ENCODE results near the gene CDK5RAP1.
"Not testable (repeated sequence)": the region's sequence is repeated elsewhere in the genome, so short reads cannot be mapped to it uniquely, and the experiment has no call there.

The CDK5RAP1 gene

GRCh38 chr20:33442136-33443005, 41.1 kb upstream of the CDK5RAP1 start:
- H3K9ac ChIP-seq (ENCODE audit: low read length): peak overlapping the region; percentile 68

GRCh38 chr20:33441142-33441955, 40.0 kb upstream of the CDK5RAP1 start:
- Histone ChIP-seq H3K27ac (ENCODE audit: low read depth, low read length, poor library complexity, severe bottlenecking) (peak overlapping the region; percentile 60), H3K4me3 (ENCODE audit: low read depth, low read length, poor library complexity, severe bottlenecking) (no peak overlapping the region), H3K36me3 (ENCODE audit: insufficient read depth, low read length) (no peaks in the 10 kb centered on the region), H3K27me3 (ENCODE audit: insufficient read depth, low read length) (no peaks in the 10 kb centered on the region), H4K20me1 (ENCODE audit: insufficient read depth, low read length) (no peaks in the 10 kb centered on the region), H3K4me1 (ENCODE audit: insufficient read depth, low read length, severe bottlenecking) (peaks cover 64% of the 10 kb centered on the region), H3K4me2 (ENCODE audit: low read length) (peak overlapping the region; percentile 94), H3K9me3 (ENCODE audit: low read length) (no peaks in the 10 kb centered on the region), H3K9ac (ENCODE audit: low read length) (no peak overlapping the region), H3K9me2 (ENCODE audit: low read depth, low read length) (no peaks in the 10 kb centered on the region), H3F3A (ENCODE audit: insufficient read depth, low read length) (peaks cover 5% of the 10 kb centered on the region; the same call in 1 of the 2 replicates), H3K79me2 (ENCODE audit: insufficient read depth, low read length) (no peaks in the 10 kb centered on the region), H2AFZ (ENCODE audit: low read length) (no peak overlapping the region)
- TF ChIP-seq EZH2 (IDR thresholded peaks at IDR 0.05; ENCODE audit: borderline replicate concordance, low read length) (no peak), CTCF (IDR thresholded peaks at IDR 0.05; ENCODE audit: low read length) (no peak)

More at GRCh38 chr20:33442136-33443005, 41.1 kb upstream of the CDK5RAP1 start:
- no peaks in the 10 kb centered on the region for H4K20me1 ChIP-seq (ENCODE audit: insufficient read depth, low read length)
- no peaks in the 10 kb centered on the region for H3K9me3 ChIP-seq (ENCODE audit: low read length)
- H3K9me2 ChIP-seq (ENCODE audit: low read depth, low read length): no peaks in the 10 kb centered on the region
- peaks cover 69% of the 10 kb centered on the region for H3K4me1 ChIP-seq (ENCODE audit: insufficient read depth, low read length, severe bottlenecking)
- H3K4me2 ChIP-seq (ENCODE audit: low read length): peak overlapping the region; percentile 94
- TF ChIP-seq EZH2 (IDR thresholded peaks at IDR 0.05; ENCODE audit: borderline replicate concordance, low read length) (no peak), CTCF (IDR thresholded peaks at IDR 0.05; ENCODE audit: low read length) (no peak)
- no peak overlapping the region for H2AFZ ChIP-seq (ENCODE audit: low read length)
- no peaks in the 10 kb centered on the region for H3K36me3 ChIP-seq (ENCODE audit: insufficient read depth, low read length)
- peaks cover 5% of the 10 kb centered on the region; the same call in 1 of the 2 replicates for H3F3A ChIP-seq (ENCODE audit: insufficient read depth, low read length)
- peak overlapping the region; percentile 70 for H3K4me3 ChIP-seq (ENCODE audit: low read depth, low read length, poor library complexity, severe bottlenecking)
- H3K27me3 ChIP-seq (ENCODE audit: insufficient read depth, low read length): no peaks in the 10 kb centered on the region
- no peaks in the 10 kb centered on the region for H3K79me2 ChIP-seq (ENCODE audit: insufficient read depth, low read length)
- peak overlapping the region; percentile 60 for H3K27ac ChIP-seq (ENCODE audit: low read depth, low read length, poor library complexity, severe bottlenecking)

- H3K4me1 ChIP-seq (ENCODE audit: insufficient read depth, low read length, severe bottlenecking): peaks cover 56% of the 10 kb centered on the region
- not testable (repeated sequence) for H3K36me3 ChIP-seq (ENCODE audit: insufficient read depth, low read length); H3F3A ChIP-seq (ENCODE audit: insufficient read depth, low read length); H3K27me3 ChIP-seq (ENCODE audit: insufficient read depth, low read length); H3K9ac ChIP-seq (ENCODE audit: low read length); H3K9me2 ChIP-seq (ENCODE audit: low read depth, low read length); H3K9me3 ChIP-seq (ENCODE audit: low read length); H4K20me1 ChIP-seq (ENCODE audit: insufficient read depth, low read length); H3K79me2 ChIP-seq (ENCODE audit: insufficient read depth, low read length); H2AFZ ChIP-seq (ENCODE audit: low read length); H3K4me3 ChIP-seq (ENCODE audit: low read depth, low read length, poor library complexity, severe bottlenecking)
- peak overlapping the region; percentile 60 for H3K27ac ChIP-seq (ENCODE audit: low read depth, low read length, poor library complexity, severe bottlenecking)
- peak overlapping the region; percentile 94; the same call in 1 of the 2 replicates for H3K4me2 ChIP-seq (ENCODE audit: low read length)
Observed at GRCh38 chr20:33440562-33440961, 39.2 kb upstream of the CDK5RAP1 start.
